DMS 273 (cell line): ENCODE results near the gene TMEM62.
"Not testable (repeated sequence)": the region's sequence is repeated elsewhere in the genome, so short reads cannot be mapped to it uniquely, and the experiment has no call there.

Source experiments
- DNase-seq: peaks from one replicate; lab custom pipeline; 2025; ENCODE audit not compliant: unreplicated experiment; lab: John Stamatoyannopoulos, UW

The TMEM62 gene

GRCh38 chr15:43208052-43209002 lies 74.9 kb downstream of the TMEM62 start:
- DNase-seq: no peak

- DNase-seq: no peak
Observed at GRCh38 chr15:43209059-43209824, 75.9 kb downstream of the TMEM62 start.

GRCh38 chr15:43210172-43210745 lies 76.9 kb downstream of the TMEM62 start:
- no peak for DNase-seq

- no peak for DNase-seq
Observed at GRCh38 chr15:43210807-43211206, 77.4 kb downstream of the TMEM62 start.

GRCh38 chr15:43211224-43211735 lies 77.9 kb downstream of the TMEM62 start:
- no peak for DNase-seq

- DNase-seq: no peak
Observed at GRCh38 chr15:43212299-43212698, 78.9 kb downstream of the TMEM62 start.

GRCh38 chr15:43212951-43213350 lies 79.6 kb downstream of the TMEM62 start:
- no peak for DNase-seq

GRCh38 chr15:43213466-43213865 lies 80.1 kb downstream of the TMEM62 start:
- no peak for DNase-seq

GRCh38 chr15:43214169-43214568 lies 80.8 kb downstream of the TMEM62 start:
- DNase-seq: no peak

- no peak for DNase-seq
Observed at GRCh38 chr15:43214592-43215295, 81.4 kb downstream of the TMEM62 start.

GRCh38 chr15:43215961-43216360 lies 82.6 kb downstream of the TMEM62 start:
- no peak for DNase-seq

- peak; percentile 6 for DNase-seq
Observed at GRCh38 chr15:43218908-43219706, 85.7 kb downstream of the TMEM62 start.

- no peak for DNase-seq
Observed at GRCh38 chr15:43219929-43220928, 86.8 kb downstream of the TMEM62 start.

- DNase-seq: no peak
Observed at GRCh38 chr15:43220991-43221403, 87.6 kb downstream of the TMEM62 start, which contains the start of gene EPB42. EPB42 (minus strand) TSS chr15:43221018; CDS start chr15:43220825, 193 bp downstream.

GRCh38 chr15:43221422-43221821 lies 88.0 kb downstream of the TMEM62 start:
- no peak for DNase-seq

- DNase-seq: peak; percentile 41
Observed at GRCh38 chr15:43225201-43225949, 92.0 kb downstream of the TMEM62 start.

GRCh38 chr15:43225950-43226255 lies 92.5 kb downstream of the TMEM62 start:
- not testable (repeated sequence) for DNase-seq
